Activated naive CD4-positive, alpha-beta T cell treated with anti-CD3 and anti-CD28 coated beads, Interleukin-2, amount 10 ng/mL, durations not matched to agents 7 days and 5 days (primary cell): Measurements from ENCODE around the gene CLIP1.

Source experiments
- CTCF ChIA-PET: fragments of 350-600 bp; sonication (Branson Sonifier 250); formaldehyde crosslinking; loops from one replicate; lab custom pipeline; 2021; ENCODE audit warnings: antibody characterized with exemption; lab: Charles Lee
- DNase-seq: peaks from one replicate; pipeline ENCODE4 v3.0.0-alpha.2; 2020
- H3K27ac Mint-ChIP-seq: one replicate; pipeline ENCODE4 v1.8.0; 2021; ENCODE audit warnings: mild to moderate bottlenecking, moderate library complexity, mixed read lengths
- H3K27me3 Mint-ChIP-seq: one replicate; pipeline ENCODE4 v1.8.0; 2021; ENCODE audit warnings: mild to moderate bottlenecking, mixed read lengths
- H3K36me3 Mint-ChIP-seq: one replicate; pipeline ENCODE4 v1.8.0; 2021; ENCODE audit warnings: mixed read lengths
- H3K4me1 Mint-ChIP-seq: one replicate; pipeline ENCODE4 v1.8.0; 2021; ENCODE audit warnings: mixed read lengths
- H3K4me3 Mint-ChIP-seq: one replicate; pipeline ENCODE4 v1.8.0; 2021; ENCODE audit warnings: mild to moderate bottlenecking, moderate library complexity, mixed read lengths
- H3K9me3 Mint-ChIP-seq: one replicate; pipeline ENCODE4 v1.8.0; 2021; ENCODE audit warnings: mixed read lengths

Gene CLIP1

DNA sequence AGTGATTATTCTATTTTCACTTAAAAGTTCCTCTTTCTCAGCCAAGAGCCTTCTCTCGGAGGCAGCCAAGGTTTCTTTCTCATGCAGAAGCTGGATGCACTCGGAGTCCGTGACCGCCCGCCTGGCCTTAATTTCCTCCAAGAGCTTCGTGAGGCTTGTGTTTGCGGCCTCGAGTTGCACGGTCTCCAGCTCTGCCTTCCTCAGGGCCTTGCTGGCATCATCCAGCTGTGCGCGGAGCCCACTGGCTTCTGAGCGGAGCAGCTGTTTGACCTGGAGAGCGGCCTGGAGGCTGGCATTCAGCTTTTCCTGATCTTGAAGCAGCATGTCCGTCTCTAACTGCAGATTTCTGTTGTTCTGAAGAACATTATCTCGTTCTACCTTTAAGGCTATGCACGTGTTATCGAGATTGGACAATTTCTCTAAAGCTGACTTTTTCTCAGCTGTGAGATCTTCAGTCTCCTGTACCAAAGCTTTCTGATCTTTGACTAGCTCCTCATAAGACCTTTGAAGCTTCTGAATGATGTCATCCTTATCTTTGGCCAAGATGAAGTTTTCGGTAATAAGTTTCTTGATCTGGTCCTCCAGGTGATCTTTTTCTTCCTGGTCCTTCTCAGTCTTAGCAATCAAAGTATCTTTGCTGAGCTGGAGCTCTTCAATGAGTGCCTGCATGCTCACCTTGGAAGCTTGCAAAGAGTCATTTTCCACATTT is 99.0 kb downstream of the CLIP1 start:
- H3K4me1 Mint-ChIP-seq, result peaks cover 24% of the 10 kb centered on the region
- CTCF ChIA-PET, result interaction anchor here (1.5 to 2.0 kb wide), 2 partner anchors 13 kb away, joined by 4 to 7 read pairs; no protein-coding TSS in a partner anchor
- H3K9me3 Mint-ChIP-seq, result no peaks in the 10 kb centered on the region
- H3K27ac Mint-ChIP-seq, result peak overlapping the region; percentile 33
- H3K36me3 Mint-ChIP-seq, result peaks cover 37% of the 10 kb centered on the region
- H3K4me3 Mint-ChIP-seq, result no peak overlapping the region
- no peaks in the 10 kb centered on the region for H3K27me3 Mint-ChIP-seq
- no peak for DNase-seq

DNA sequence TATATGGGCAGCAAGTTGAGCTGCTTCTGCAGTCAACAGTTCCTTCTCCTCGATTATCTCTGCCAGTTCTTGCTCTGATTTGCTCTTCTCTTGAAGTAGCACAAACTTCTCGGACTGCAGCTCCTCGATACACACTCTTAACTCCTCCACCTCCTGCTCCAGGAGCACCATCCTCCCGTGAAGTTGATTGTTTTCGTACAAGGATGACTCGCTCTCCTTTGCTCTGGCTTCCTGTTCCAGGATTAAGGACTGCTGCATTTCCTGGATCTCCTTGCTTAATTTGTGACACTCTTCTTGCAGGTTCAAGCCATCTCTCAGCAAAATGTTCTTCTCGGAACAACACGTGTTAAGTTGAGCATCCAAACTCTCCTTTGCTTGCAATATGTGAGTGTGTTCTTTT is 100.0 kb downstream of the CLIP1 start:
- DNase-seq, result no peak
- CTCF ChIA-PET, result interaction anchor here (2.0 kb wide), 1 partner anchor 14 kb away, joined by 7 read pairs; no protein-coding TSS in a partner anchor
- Mint-ChIP-seq H3K27me3 (no peaks in the 10 kb centered on the region), H3K4me1 (peaks cover 16% of the 10 kb centered on the region), H3K9me3 (no peaks in the 10 kb centered on the region), H3K27ac (no peak overlapping the region), H3K36me3 (peaks cover 38% of the 10 kb centered on the region), H3K4me3 (no peak overlapping the region)

DNA sequence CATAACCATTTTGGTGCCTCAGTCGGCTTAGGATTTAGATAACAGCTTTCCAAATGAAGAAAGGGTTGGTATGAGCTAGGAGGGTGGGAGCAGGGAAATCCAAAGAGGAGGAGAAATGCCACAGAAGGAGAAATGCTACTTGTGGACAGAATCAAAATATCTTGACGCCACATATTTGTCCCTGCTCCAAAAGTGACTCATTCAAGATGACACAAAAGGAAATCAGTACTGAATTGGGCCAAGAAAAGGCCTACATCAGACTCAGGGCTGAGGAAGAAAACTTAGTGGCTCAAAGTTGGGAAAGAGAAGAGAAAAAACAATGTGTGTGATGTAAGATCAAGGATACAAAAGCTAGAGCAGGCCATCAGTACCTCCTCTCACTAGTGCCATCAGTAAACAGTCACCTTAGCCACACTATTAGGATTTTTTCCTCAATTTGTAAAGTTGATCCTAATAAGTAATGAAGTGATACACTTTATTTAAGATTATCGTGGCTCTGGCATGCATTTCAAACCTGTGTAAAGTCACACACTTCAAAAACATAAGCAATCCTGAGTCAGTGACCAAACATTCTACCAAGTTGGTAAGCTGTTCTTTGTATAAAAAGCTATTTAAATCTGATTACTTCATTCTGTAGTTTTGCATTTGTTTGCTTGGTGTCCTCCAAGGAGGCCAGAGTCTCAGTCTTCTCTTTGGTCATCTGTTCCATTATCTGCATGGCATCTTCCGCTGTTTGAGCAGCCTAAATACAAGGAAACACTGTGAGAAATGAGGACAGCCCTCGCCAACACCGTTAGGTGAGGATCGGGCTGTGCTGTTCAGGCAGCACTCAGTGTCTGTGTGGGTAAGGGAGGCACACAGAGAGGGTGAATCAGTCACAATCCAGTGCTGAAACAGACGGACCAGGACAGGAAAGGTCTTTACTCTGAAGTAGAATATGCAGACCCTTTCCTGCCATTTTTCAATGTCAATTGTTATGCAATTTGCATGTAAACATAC is 103.6 kb downstream of the CLIP1 start:
- Mint-ChIP-seq H3K9me3 (no peaks in the 10 kb centered on the region), H3K4me3 (no peak overlapping the region), H3K36me3 (peaks cover 42% of the 10 kb centered on the region), H3K4me1 (no peaks in the 10 kb centered on the region), H3K27me3 (no peaks in the 10 kb centered on the region), H3K27ac (no peak overlapping the region)
- CTCF ChIA-PET, result interaction anchor here (1.2 to 1.7 kb wide), 3 partner anchors 10 to 45 kb away, joined by 3 to 6 read pairs (median 5); no protein-coding TSS in a partner anchor
- DNase-seq, result no peak

DNA sequence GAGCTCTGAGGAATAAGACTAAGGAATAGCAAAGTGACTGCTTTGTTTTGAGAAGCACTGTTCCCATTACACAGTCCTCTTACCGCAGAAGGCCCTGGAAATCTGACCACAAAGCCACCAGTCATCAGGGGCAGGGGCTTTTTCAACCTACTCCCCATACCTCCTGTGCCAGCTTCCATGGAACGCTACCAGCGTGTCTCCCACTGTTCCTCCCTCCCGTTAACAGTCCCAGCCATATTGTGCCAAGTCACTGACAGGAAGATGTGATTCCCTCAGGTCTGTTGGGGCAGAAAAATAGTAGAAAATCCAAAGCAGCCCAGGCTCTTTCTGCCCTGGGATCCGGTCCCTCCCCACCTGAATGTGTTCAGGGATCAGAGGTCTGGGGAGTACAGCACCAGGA is 109.5 kb downstream of the CLIP1 start:
- Mint-ChIP-seq H3K36me3 (peaks cover 32% of the 10 kb centered on the region), H3K27me3 (no peaks in the 10 kb centered on the region), H3K4me1 (no peaks in the 10 kb centered on the region), H3K4me3 (no peak overlapping the region), H3K27ac (no peak overlapping the region), H3K9me3 (no peaks in the 10 kb centered on the region)
- no peak for DNase-seq
- CTCF ChIA-PET, result no interaction called here

DNA sequence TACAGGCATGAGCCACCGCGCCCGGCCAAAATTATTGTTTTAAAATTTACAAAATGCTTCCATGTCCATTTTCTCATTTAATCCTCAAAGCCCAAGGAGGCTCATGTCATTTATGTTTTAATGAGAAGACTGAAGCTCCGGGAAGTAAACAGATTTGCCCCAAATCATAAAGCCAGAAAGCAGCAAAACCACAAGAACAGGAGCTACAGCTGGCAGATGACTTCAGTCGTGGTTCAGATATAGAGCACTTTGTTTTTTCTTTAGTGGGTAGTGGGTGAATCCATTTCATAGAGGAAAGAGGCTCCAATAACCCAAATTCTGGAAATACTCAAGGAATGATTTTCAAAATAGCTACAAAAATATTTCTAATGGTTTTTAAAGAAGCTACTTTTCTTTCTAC is 110.8 kb downstream of the CLIP1 start:
- no peak overlapping the region for H3K27ac Mint-ChIP-seq
- H3K4me3 Mint-ChIP-seq, result no peak overlapping the region
- H3K4me1 Mint-ChIP-seq, result no peaks in the 10 kb centered on the region
- CTCF ChIA-PET, result interaction anchor here (0.9 kb wide), 1 partner anchor 44 kb away, joined by 5 read pairs; no protein-coding TSS in a partner anchor
- peaks cover 22% of the 10 kb centered on the region for H3K36me3 Mint-ChIP-seq
- DNase-seq, result no peak
- H3K27me3 Mint-ChIP-seq, result no peaks in the 10 kb centered on the region
- H3K9me3 Mint-ChIP-seq, result no peaks in the 10 kb centered on the region

- Mint-ChIP-seq H3K9me3 (no peaks in the 10 kb centered on the region), H3K36me3 (peaks cover 25% of the 10 kb centered on the region), H3K27me3 (no peaks in the 10 kb centered on the region), H3K4me1 (no peaks in the 10 kb centered on the region), H3K27ac (no peak overlapping the region), H3K4me3 (no peak overlapping the region)
- CTCF ChIA-PET, result no interaction called here
- no peak for DNase-seq
These were observed 111.7 kb downstream of the CLIP1 start for GRCh38 chr12:122310626-122311333.

- CTCF ChIA-PET, result interaction anchor here (0.5 to 2.1 kb wide), 3 partner anchors 9 to 252 kb away, joined by 3 to 5 read pairs (median 5); no protein-coding TSS in a partner anchor
- Mint-ChIP-seq H3K27ac (no peak overlapping the region), H3K36me3 (peaks cover 18% of the 10 kb centered on the region), H3K27me3 (no peaks in the 10 kb centered on the region), H3K4me3 (no peak overlapping the region), H3K9me3 (no peaks in the 10 kb centered on the region), H3K4me1 (no peaks in the 10 kb centered on the region)
- DNase-seq, result no peak
These were observed 112.8 kb downstream of the CLIP1 start for GRCh38 chr12:122309564-122310121.

- no peaks in the 10 kb centered on the region for H3K9me3 Mint-ChIP-seq
- CTCF ChIA-PET, result interaction anchor here (1.0 to 2.1 kb wide), 2 partner anchors 10 to 12 kb away, joined by 5 read pairs; no protein-coding TSS in a partner anchor
- H3K27ac Mint-ChIP-seq, result no peak overlapping the region
- no peaks in the 10 kb centered on the region for H3K27me3 Mint-ChIP-seq
- H3K4me3 Mint-ChIP-seq, result no peak overlapping the region
- H3K4me1 Mint-ChIP-seq, result no peaks in the 10 kb centered on the region
- H3K36me3 Mint-ChIP-seq, result peaks cover 17% of the 10 kb centered on the region
- DNase-seq, result no peak
These were observed 113.7 kb downstream of the CLIP1 start for GRCh38 chr12:122308811-122309210.

- H3K27ac Mint-ChIP-seq, result no peak overlapping the region
- no peaks in the 10 kb centered on the region for H3K4me1 Mint-ChIP-seq
- DNase-seq, result no peak
- no peak overlapping the region for H3K4me3 Mint-ChIP-seq
- CTCF ChIA-PET, result interaction anchor here (0.6 to 1.5 kb wide), 3 partner anchors 30 to 476 kb away, joined by 3 to 6 read pairs (median 5); no protein-coding TSS in a partner anchor
- no peaks in the 10 kb centered on the region for H3K9me3 Mint-ChIP-seq
- H3K27me3 Mint-ChIP-seq, result no peaks in the 10 kb centered on the region
- H3K36me3 Mint-ChIP-seq, result peaks cover 21% of the 10 kb centered on the region
These were observed 116.1 kb downstream of the CLIP1 start for GRCh38 chr12:122306407-122306806.

GRCh38 chr12:122304924-122305323 is 117.5 kb downstream of the CLIP1 start:
- CTCF ChIA-PET, result interaction anchor here (1.1 kb wide), 1 partner anchor 52 kb away, joined by 3 read pairs; no protein-coding TSS in a partner anchor

DNA sequence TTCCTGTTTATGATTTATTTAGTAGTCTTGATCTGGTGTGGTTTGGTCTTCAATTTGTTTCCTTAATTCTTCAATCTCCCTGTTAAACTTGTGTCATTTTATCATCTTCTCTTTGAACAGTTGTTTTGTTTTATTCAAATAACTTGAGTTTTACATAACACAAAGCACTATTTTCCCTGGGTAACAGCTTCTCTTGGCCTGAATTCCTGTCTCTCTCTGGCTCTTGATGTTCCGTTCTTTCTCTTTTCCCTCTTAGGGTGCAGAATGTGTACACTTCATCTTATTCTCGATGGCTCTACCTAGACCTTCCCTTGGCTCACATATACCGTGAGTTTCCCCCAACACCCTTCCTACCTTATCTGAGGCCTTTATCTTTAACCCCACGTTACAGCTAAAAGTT is 119.4 kb downstream of the CLIP1 start:
- Mint-ChIP-seq H3K4me3 (no peak overlapping the region), H3K4me1 (no peaks in the 10 kb centered on the region), H3K9me3 (no peaks in the 10 kb centered on the region), H3K27ac (peak overlapping the region; percentile 0), H3K27me3 (no peaks in the 10 kb centered on the region), H3K36me3 (peaks cover 16% of the 10 kb centered on the region)
- DNase-seq, result no peak
- CTCF ChIA-PET, result no interaction called here

More at GRCh38 chr12:122304924-122305323, 117.5 kb downstream of the CLIP1 start:
- no peaks in the 10 kb centered on the region for H3K27me3 Mint-ChIP-seq
- H3K36me3 Mint-ChIP-seq, result peaks cover 13% of the 10 kb centered on the region
- no peaks in the 10 kb centered on the region for H3K9me3 Mint-ChIP-seq
- DNase-seq, result no peak
- H3K4me3 Mint-ChIP-seq, result no peak overlapping the region
- no peak overlapping the region for H3K27ac Mint-ChIP-seq
- H3K4me1 Mint-ChIP-seq, result no peaks in the 10 kb centered on the region

- Mint-ChIP-seq H3K4me1 (peaks cover under 1% of the 10 kb centered on the region), H3K4me3 (no peak overlapping the region), H3K36me3 (peaks cover 25% of the 10 kb centered on the region), H3K9me3 (no peaks in the 10 kb centered on the region), H3K27me3 (no peaks in the 10 kb centered on the region), H3K27ac (no peak overlapping the region)
- CTCF ChIA-PET, result no interaction called here
- no peak for DNase-seq
These were observed 124.3 kb downstream of the CLIP1 start for GRCh38 chr12:122298071-122298748.

GRCh38 chr12:122297494-122297893 is 125.0 kb downstream of the CLIP1 start:
- no peaks in the 10 kb centered on the region for H3K27me3 Mint-ChIP-seq
- H3K4me3 Mint-ChIP-seq, result no peak overlapping the region
- peaks cover 25% of the 10 kb centered on the region for H3K36me3 Mint-ChIP-seq
- CTCF ChIA-PET, result no interaction called here
- H3K4me1 Mint-ChIP-seq, result peaks cover 4% of the 10 kb centered on the region
- no peaks in the 10 kb centered on the region for H3K9me3 Mint-ChIP-seq
- no peak for DNase-seq
- no peak overlapping the region for H3K27ac Mint-ChIP-seq
